GM19023 (cell line): ENCODE measurements around the gene TMEM94.
"Not testable (repeated sequence)": the region's sequence is repeated elsewhere in the genome, so short reads cannot be mapped to it uniquely, and the experiment has no call there.

Experiments used
- ATAC-seq: cut with Tn5 transposase; IDR thresholded peaks from one replicate; pipeline ENCODE4 v1.9.1; 2021; ENCODE audit warnings: mild to moderate bottlenecking, moderate library complexity; ENCODE audit not compliant: unreplicated experiment

Gene TMEM94

GRCh38 chr17:75476271-75476671 lies 19.8 kb downstream of the TMEM94 start:
- no peak for ATAC-seq

GRCh38 chr17:75476752-75477489 lies 20.5 kb downstream of the TMEM94 start:
- no peak for ATAC-seq

GRCh38 chr17:75477490-75477862 lies 21.0 kb downstream of the TMEM94 start:
- ATAC-seq, result not testable (repeated sequence)

GRCh38 chr17:75478508-75478907 lies 22.1 kb downstream of the TMEM94 start:
- ATAC-seq, result no peak

GRCh38 chr17:75480281-75480680 lies 23.8 kb downstream of the TMEM94 start:
- ATAC-seq, result no peak

GRCh38 chr17:75481194-75482068 lies 25.0 kb downstream of the TMEM94 start:
- ATAC-seq, result no peak

- ATAC-seq, result no peak
Observed at GRCh38 chr17:75482098-75482942, 25.9 kb downstream of the TMEM94 start.

- ATAC-seq, result no peak
Observed at GRCh38 chr17:75485688-75486087, 29.3 kb downstream of the TMEM94 start.

GRCh38 chr17:75486151-75486550 lies 29.7 kb downstream of the TMEM94 start:
- no peak for ATAC-seq

GRCh38 chr17:75486951-75487350 lies 30.5 kb downstream of the TMEM94 start:
- ATAC-seq, result no peak

- ATAC-seq, result no peak
Observed at GRCh38 chr17:75487351-75488070, 31.1 kb downstream of the TMEM94 start.

GRCh38 chr17:75488693-75489510 lies 32.5 kb downstream of the TMEM94 start:
- no peak for ATAC-seq

GRCh38 chr17:75489511-75489955 lies 33.1 kb downstream of the TMEM94 start:
- ATAC-seq, result no peak

GRCh38 chr17:75490173-75490743 lies 33.8 kb downstream of the TMEM94 start:
- no peak for ATAC-seq

- no peak for ATAC-seq
Observed at GRCh38 chr17:75490953-75491649, 34.7 kb downstream of the TMEM94 start.

- ATAC-seq, result no peak
Observed at GRCh38 chr17:75491680-75492079, 35.2 kb downstream of the TMEM94 start.

- no peak for ATAC-seq
Observed at GRCh38 chr17:75492555-75493168, 36.2 kb downstream of the TMEM94 start.

GRCh38 chr17:75493476-75494129 lies 37.2 kb downstream of the TMEM94 start:
- ATAC-seq, result no peak
